ENCODE measurements around the gene INPPL1. TPM values are rescaled to one million over a fixed set of nuclear protein-coding genes. Genes with fewer than 3 reads are reported as not detected.
A peak's percentile ranks its signal among the peaks of the same experiment; 100 is the strongest.

INPPL1 gene
- total RNA-seq, 1 experiment from 2014 or later: 214 TPM

- no peak overlapping the region for H3K18ac ChIP-seq (ENCODE audit: insufficient read length, low read depth, low read length)
- no peak overlapping the region for H4K8ac ChIP-seq (replicated peaks; ENCODE audit: insufficient read length, low read depth, low read length)
- Mint-ChIP-seq H3K27me3 (ENCODE audit: low read depth) (peaks cover 21% of the 10 kb centered on the region), H3K27ac (peak overlapping the region; percentile 31 to 77 (median 55); a peak in 3 of 7 replicates), H3K4me3 (no peak overlapping the region), H3K4me1 (peaks cover 21 to 33% of the 10 kb centered on the region in 2 experiments), H3K36me3 (ENCODE audit: insufficient read depth in 1 of 3, low read depth in 3 of 3) (peaks cover 18 to 63% (median 46%) of the 10 kb centered on the region in 3 experiments; a peak in 6 of 7 replicates), H3K9me3 (peaks cover 0 to 3% of the 10 kb centered on the region in 2 experiments; a peak in 2 of 5 replicates)
- no peak overlapping the region for H3K4me2 ChIP-seq (ENCODE audit: insufficient read depth, insufficient read length, low read length)
- no peaks in the 10 kb centered on the region for H3K9me3 ChIP-seq (ENCODE audit: control insufficient read depth, low read depth, low read length)
- H2BK5ac ChIP-seq (ENCODE audit: insufficient read length, low read length): no peak overlapping the region
- H2BK120ac ChIP-seq (ENCODE audit: low read depth, low read length, poor library complexity, severe bottlenecking): no peak overlapping the region
- H3K4me1 ChIP-seq (ENCODE audit: insufficient read depth, low read length): peaks cover 5% of the 10 kb centered on the region; the same call in 1 of the 2 replicates
- H3K79me1 ChIP-seq (ENCODE audit: insufficient read depth, low read depth, low read length, poor library complexity, severe bottlenecking): no peaks in the 10 kb centered on the region
- no peak overlapping the region for H4K91ac ChIP-seq (ENCODE audit: insufficient read length, low read depth, low read length)
- H3K23ac ChIP-seq (ENCODE audit: insufficient read length, low read depth, low read length): no peak overlapping the region
- no peak overlapping the region for H4K5ac ChIP-seq (ENCODE audit: insufficient read length, low read depth, low read length)
- no peak overlapping the region for H2BK20ac ChIP-seq (ENCODE audit: low read depth, low read length, poor library complexity, severe bottlenecking)
- no peak overlapping the region for H3K56ac ChIP-seq (ENCODE audit: insufficient read length, low read depth, low read length)
- TF ChIP-seq, protein P1, sequence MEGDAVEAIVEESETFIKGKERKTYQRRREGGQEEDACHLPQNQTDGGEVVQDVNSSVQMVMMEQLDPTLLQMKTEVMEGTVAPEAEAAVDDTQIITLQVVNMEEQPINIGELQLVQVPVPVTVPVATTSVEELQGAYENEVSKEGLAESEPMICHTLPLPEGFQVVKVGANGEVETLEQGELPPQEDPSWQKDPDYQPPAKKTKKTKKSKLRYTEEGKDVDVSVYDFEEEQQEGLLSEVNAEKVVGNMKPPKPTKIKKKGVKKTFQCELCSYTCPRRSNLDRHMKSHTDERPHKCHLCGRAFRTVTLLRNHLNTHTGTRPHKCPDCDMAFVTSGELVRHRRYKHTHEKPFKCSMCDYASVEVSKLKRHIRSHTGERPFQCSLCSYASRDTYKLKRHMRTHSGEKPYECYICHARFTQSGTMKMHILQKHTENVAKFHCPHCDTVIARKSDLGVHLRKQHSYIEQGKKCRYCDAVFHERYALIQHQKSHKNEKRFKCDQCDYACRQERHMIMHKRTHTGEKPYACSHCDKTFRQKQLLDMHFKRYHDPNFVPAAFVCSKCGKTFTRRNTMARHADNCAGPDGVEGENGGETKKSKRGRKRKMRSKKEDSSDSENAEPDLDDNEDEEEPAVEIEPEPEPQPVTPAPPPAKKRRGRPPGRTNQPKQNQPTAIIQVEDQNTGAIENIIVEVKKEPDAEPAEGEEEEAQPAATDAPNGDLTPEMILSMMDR (conservative IDR thresholded peaks at IDR 0.05): no peak
- H3K9ac ChIP-seq (ENCODE audit: extremely low read depth, insufficient read length, low read length): no peak overlapping the region
- H3K14ac ChIP-seq (ENCODE audit: insufficient read depth, low read length): no peak overlapping the region
- H3K27me3 ChIP-seq (ENCODE audit: insufficient read depth, low read length): peaks cover 26% of the 10 kb centered on the region
- no peak overlapping the region for H2BK12ac ChIP-seq (ENCODE audit: insufficient read length, low read depth, low read length)
- H3K79me2 ChIP-seq (ENCODE audit: insufficient read depth, low read length): no peaks in the 10 kb centered on the region
- H2AK5ac ChIP-seq (ENCODE audit: insufficient read length, low read length): no peak overlapping the region
- no peak overlapping the region for H3K27ac ChIP-seq (ENCODE audit: insufficient read length, low read depth, low read length)
- H3K4ac ChIP-seq (ENCODE audit: low read depth, low read length): no peak overlapping the region
- no peak for DNase-seq
- H2AFZ ChIP-seq (ENCODE audit: low read length): no peak overlapping the region
- H3K23me2 ChIP-seq (ENCODE audit: insufficient read length, low read depth, low read length, poor library complexity, severe bottlenecking): peaks cover 18% of the 10 kb centered on the region
- H3T11ph ChIP-seq (ENCODE audit: low read length): no peak overlapping the region
- WGBS (ENCODE audit: extremely low coverage, insufficient read length, low lambda C conversion rate): no CpG with 5 or more reads among the region's 2 CpGs
- peaks cover 2% of the 10 kb centered on the region for H4K20me1 ChIP-seq (ENCODE audit: control insufficient read depth, insufficient read depth, insufficient read length)
- H2BK15ac ChIP-seq (ENCODE audit: low read depth, low read length): no peak overlapping the region
These were observed 12.2 kb downstream of the INPPL1 start for GRCh38 chr11:72236774-72237111.
